Body of pancreas (tissue), 4 donors: ENCODE data around the gene STOML2. TPM values are rescaled to one million over a fixed set of nuclear protein-coding genes. Genes with fewer than 3 reads are reported as not detected.

Experiments used
- ATAC-seq: fragments of 150-250 bp; one replicate; pipeline ENCODE4 v1.9.1; 2016
- DNase-seq, 4 donors: peaks; one replicate each; pipeline ENCODE4 v3.0.0-alpha.2; 2019
- H3K27ac ChIP-seq, 4 donors: fragments of 200-600 bp; sonication (generic); 1 replicate in 3 of 4; 2 replicates in 1 of 4; pipeline versions ENCODE4 v1.5.1 to v1.6.1; 2016 to 2019; ENCODE audit warnings: mild to moderate bottlenecking in 1 of 4, mixed read lengths in 1 of 4, moderate library complexity in 1 of 4
- H3K27me3 ChIP-seq, 2 donors: fragments of 200-600 bp; sonication (generic); one replicate each; pipeline ENCODE4 v1.6.0; 2016; ENCODE audit warnings: mild to moderate bottlenecking in 1 of 2
- H3K36me3 ChIP-seq, 2 donors: fragments of 200-600 bp; sonication (generic); replicated peaks in 1 of 2; 2 replicates each; pipeline ENCODE4 v1.5.1; 2016; ENCODE audit warnings: low read depth in 2 of 2; ENCODE audit not compliant: insufficient read depth in 1 of 2
- H3K4me1 ChIP-seq: fragments of 200-600 bp; sonication (generic); one replicate; pipeline ENCODE4 v1.6.0; 2016
- H3K4me3 ChIP-seq, 2 donors: fragments of 200-600 bp; sonication (generic); 1 replicate in 1 of 2; 2 replicates in 1 of 2; pipeline ENCODE4 v1.5.1; 2016 to 2019
- H3K9me3 ChIP-seq, 3 donors: fragments of 200-600 bp; sonication (generic); 1 replicate in 2 of 3; 2 replicates in 1 of 3; pipeline ENCODE4 v1.5.1; 2016
- CTCF ChIP-seq, 7 experiments: fragments of 450-650 bp in 4 of 7; fragments of 200-600 bp in 3 of 7; sonication (generic) in 3 of 7; IDR thresholded peaks; one replicate each; pipeline ENCODE4 v1.5.1; 2016 to 2019; ENCODE audit warnings: antibody characterized with exemption in 7 of 7
- POLR2A ChIP-seq, 3 donors: fragments of 450-650 bp; IDR thresholded peaks; one replicate each; pipeline ENCODE4 v1.6.1; 2016; ENCODE audit warnings: antibody characterized with exemption in 3 of 3, mild to moderate bottlenecking in 2 of 3
- WGBS, 2 donors: methylation state at CpG; one replicate each; pipeline ENCODE4 v1.1.5; 2017; 5-methylcytosine and 5-hydroxymethylcytosine counted together
- intact Hi-C: fragments of 100-400 bp; cut with DNase I; formaldehyde crosslinking; loops from one replicate; pipeline ENCODE4 v1.15.1; 2023
- total RNA-seq, 2 donors: library from RNA; depleted of rRNA; stranded (reverse); fragments of >200 nt; gene quantifications; one replicate each; pipeline ENCODE4 v1.1.0, GENCODE V29; 2016

STOML2 gene
- total RNA-seq, 2 donors from 2014 or later: 38.9 to 43.6 TPM

GRCh38 chr9:35075358-35075757, 27.6 kb downstream of the STOML2 start:
- no peaks in the 10 kb centered on the region for H3K9me3 ChIP-seq
- no peak for DNase-seq
- no peak for TF ChIP-seq POLR2A (IDR thresholded peaks at IDR 0.05)
- TF ChIP-seq CTCF (IDR thresholded peaks at IDR 0.05): no peak
- no peak overlapping the region for H3K4me3 ChIP-seq
- no peaks in the 10 kb centered on the region for H3K36me3 ChIP-seq
- peaks cover 33% of the 10 kb centered on the region for H3K4me1 ChIP-seq
- no peak for ATAC-seq
- WGBS, 2 donors: 94 to 95% methylated on average over 4 of the region's 4 CpGs
- H3K27ac ChIP-seq: no peak overlapping the region
- intact Hi-C loops: no loop called here
- H3K27me3 ChIP-seq: no peaks in the 10 kb centered on the region

GRCh38 chr9:35074791-35075190, 28.1 kb downstream of the STOML2 start:
- Histone ChIP-seq H3K36me3 (no peaks in the 10 kb centered on the region), H3K27me3 (no peaks in the 10 kb centered on the region), H3K9me3 (no peaks in the 10 kb centered on the region), H3K4me3 (no peak overlapping the region), H3K4me1 (peaks cover 36% of the 10 kb centered on the region), H3K27ac (no peak overlapping the region)
- no peak for TF ChIP-seq CTCF (IDR thresholded peaks at IDR 0.05)
- TF ChIP-seq POLR2A (IDR thresholded peaks at IDR 0.05): no peak
- DNase-seq (no peak), ATAC-seq (no peak)
- 89 to 90% methylated on average over 8 of the region's 8 CpGs for WGBS, 2 donors
- intact Hi-C loops: no loop called here

DNA sequence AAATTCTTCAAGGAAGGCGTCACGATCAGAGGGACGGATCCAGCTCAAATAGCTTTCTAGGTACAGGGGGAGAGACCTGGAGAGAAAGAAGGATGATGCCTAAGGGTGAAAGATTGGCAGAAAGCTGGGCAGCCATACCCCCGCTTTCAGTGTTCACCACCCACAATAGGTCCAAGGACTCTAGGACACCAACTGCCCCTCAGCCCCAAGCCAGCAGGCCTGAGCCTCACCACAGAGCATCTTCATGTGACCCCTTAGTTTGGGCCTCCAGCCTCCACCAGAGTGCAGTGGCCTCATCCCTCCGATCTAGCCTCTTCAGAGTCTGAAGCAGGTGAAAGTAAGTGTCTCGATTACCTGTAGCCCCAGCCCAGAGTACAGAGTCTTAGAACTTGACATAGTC, 28.8 kb downstream of the STOML2 start:
- Histone ChIP-seq H3K4me1 (peaks cover 40% of the 10 kb centered on the region), H3K36me3 (no peaks in the 10 kb centered on the region), H3K27ac (no peak overlapping the region), H3K27me3 (no peaks in the 10 kb centered on the region), H3K4me3 (no peak overlapping the region), H3K9me3 (no peaks in the 10 kb centered on the region)
- TF ChIP-seq POLR2A (IDR thresholded peaks at IDR 0.05) (no peak), CTCF (IDR thresholded peaks at IDR 0.05) (no peak)
- WGBS, 2 donors: 84 to 98% methylated on average over 4 to 6 of the region's 6 CpGs
- intact Hi-C loops: no loop called here
- DNase-seq (no peak), ATAC-seq (no peak)

DNA sequence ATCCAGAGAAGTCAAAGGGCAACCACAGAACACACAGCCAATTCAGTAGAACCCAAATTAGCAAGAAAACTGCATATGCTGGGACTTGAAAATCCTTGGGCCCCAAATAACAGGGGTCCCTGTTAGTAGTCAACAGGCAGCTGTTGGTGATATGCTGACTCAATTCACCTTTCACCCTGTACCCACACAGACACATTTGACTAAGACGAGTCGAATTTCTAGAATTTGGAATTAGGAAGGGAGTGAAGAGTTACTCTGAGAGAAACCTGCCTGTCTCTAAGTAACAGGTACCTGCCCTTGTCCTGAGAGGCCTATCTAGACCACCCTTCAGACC, 29.7 kb downstream of the STOML2 start:
- Histone ChIP-seq H3K27me3 (no peaks in the 10 kb centered on the region), H3K27ac (peak overlapping the region; percentile 37 to 99 (median 74)), H3K36me3 (no peaks in the 10 kb centered on the region), H3K4me3 (no peak overlapping the region), H3K4me1 (peaks cover 40% of the 10 kb centered on the region), H3K9me3 (no peaks in the 10 kb centered on the region)
- DNase-seq (no peak), ATAC-seq (no peak)
- 91 to 100% methylated on average over 2 of the region's 2 CpGs for WGBS, 2 donors
- intact Hi-C loops: no loop called here
- TF ChIP-seq POLR2A (IDR thresholded peaks at IDR 0.05) (no peak), CTCF (IDR thresholded peaks at IDR 0.05) (no peak)

DNA sequence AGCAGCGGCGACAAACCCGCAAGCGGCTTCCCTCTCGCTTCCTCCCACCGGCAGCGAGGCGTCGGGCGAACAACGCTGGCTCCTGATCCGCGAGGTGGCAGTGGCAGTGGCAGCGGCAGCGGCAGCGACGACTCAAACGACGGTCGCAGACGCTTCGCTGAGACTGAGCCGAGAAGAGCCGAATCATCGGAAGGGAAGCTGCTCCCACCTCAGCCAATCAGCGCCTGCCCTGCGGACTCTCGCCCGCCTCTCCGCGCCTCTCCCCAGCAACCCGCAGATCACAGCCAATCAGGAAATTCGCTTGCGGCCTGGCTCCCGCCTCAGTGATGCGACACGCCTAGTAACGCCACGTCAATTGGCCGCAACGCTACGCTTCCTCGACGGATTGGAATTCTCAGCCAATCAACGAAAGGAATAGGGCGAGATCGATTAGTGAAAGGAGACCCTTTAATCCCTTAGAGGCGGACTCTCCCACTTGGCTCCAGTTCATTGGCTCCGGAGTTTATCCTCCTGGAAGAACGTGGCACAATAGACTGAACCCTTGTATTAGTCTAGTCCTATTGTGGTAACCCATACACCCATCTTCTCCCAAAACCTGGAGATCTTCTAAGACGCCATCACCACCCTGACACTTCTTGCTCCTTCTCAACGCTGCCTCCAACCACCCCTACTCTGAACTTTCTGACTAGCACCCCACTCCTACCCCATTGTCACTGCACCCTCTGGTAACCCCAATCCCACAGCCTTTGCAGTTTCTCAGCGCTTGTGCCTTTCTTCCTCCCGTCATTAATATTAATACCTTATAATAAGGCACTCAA, 30.3 kb downstream of the STOML2 start, which contains the start of gene VCP:
Gene VCP (minus strand): TSS at position 165 of the 818 bp plus-strand sequence. CDS start 272 bp downstream, outside the sequence.
- no peaks in the 10 kb centered on the region for H3K27me3 ChIP-seq
- peak within 1 kb of the TSS; percentile 96 to 99 (median 97) for H3K27ac ChIP-seq
- peak; percentile 98 to 99 (median 98) for DNase-seq
- peaks cover 0 to 2% of the 10 kb centered on the region in 2 donors for H3K36me3 ChIP-seq
- no peaks in the 10 kb centered on the region for H3K9me3 ChIP-seq
- intact Hi-C loops: no loop called here
- H3K4me1 ChIP-seq: peaks cover 42% of the 10 kb centered on the region
- ATAC-seq: peak; percentile 94
- peak within 1 kb of the TSS; percentile 69 to 78 for H3K4me3 ChIP-seq
- WGBS, 2 donors: 4 to 9% methylated on average over 26 to 54 of the region's 54 CpGs
- TF ChIP-seq POLR2A (IDR thresholded peaks at IDR 0.05): peak; percentile 93 to 97 (median 96)
- TF ChIP-seq CTCF (IDR thresholded peaks at IDR 0.05): peak in 2 of 7 experiments; percentile 8 to 10
